Erythroblast (primary cell): ENCODE data around the gene NOM1.

Experiments
- GATA1 ChIP-seq: IDR thresholded peaks from 2 replicates; pipeline ENCODE4 v1.6.1; 2011; ENCODE audit warnings: low read depth, mild to moderate bottlenecking, control low read depth, low read length, moderate library complexity
- POLR2A ChIP-seq: IDR thresholded peaks from 2 replicates; pipeline ENCODE4 v1.6.1; 2011; ENCODE audit warnings: mild to moderate bottlenecking, low read length

- TF ChIP-seq POLR2A (no peak), GATA1 (no peak)
Observed at GRCh38 chr7:156988343-156989185, 39.1 kb downstream of the NOM1 start.
